IPS DF 19.7 (cell line): ENCODE measurements around the gene HOXD1.

Experiments
- DNase-seq: peaks from one replicate; pipeline ENCODE4 v3.0.0-alpha.2; 2013; ENCODE audit warnings: low read depth, low spot score

The HOXD1 gene

GRCh38 chr2:176165370-176166050, 23.0 kb upstream of the HOXD1 start:
- DNase-seq = no peak

- DNase-seq = no peak
Measured at GRCh38 chr2:176166272-176166671, 22.2 kb upstream of the HOXD1 start.

- DNase-seq = no peak
Measured at GRCh38 chr2:176167398-176167797, 21.1 kb upstream of the HOXD1 start.

- DNase-seq = no peak
Measured at GRCh38 chr2:176169181-176169580, 19.3 kb upstream of the HOXD1 start.

- no peak for DNase-seq
Measured at GRCh38 chr2:176169711-176170110, 18.8 kb upstream of the HOXD1 start.

- DNase-seq = no peak
Measured at GRCh38 chr2:176170602-176171305, 17.7 kb upstream of the HOXD1 start.

GRCh38 chr2:176171351-176172006, 17.0 kb upstream of the HOXD1 start:
- no peak for DNase-seq

GRCh38 chr2:176172007-176172894, 16.2 kb upstream of the HOXD1 start:
- DNase-seq = no peak

GRCh38 chr2:176172895-176173566, 15.4 kb upstream of the HOXD1 start:
- DNase-seq = no peak

- DNase-seq = no peak
Measured at GRCh38 chr2:176173567-176174381, 14.7 kb upstream of the HOXD1 start.

GRCh38 chr2:176174382-176174823, 14.1 kb upstream of the HOXD1 start:
- DNase-seq = no peak

- DNase-seq = no peak
Measured at GRCh38 chr2:176174824-176175708, 13.4 kb upstream of the HOXD1 start.

- no peak for DNase-seq
Measured at GRCh38 chr2:176175709-176176607, 12.5 kb upstream of the HOXD1 start.

- no peak for DNase-seq
Measured at GRCh38 chr2:176177580-176178037, 10.9 kb upstream of the HOXD1 start.

- DNase-seq = no peak
Measured at GRCh38 chr2:176178038-176178756, 10.3 kb upstream of the HOXD1 start.

GRCh38 chr2:176178757-176179295, 9.6 kb upstream of the HOXD1 start:
- DNase-seq = no peak

- DNase-seq = no peak
Measured at GRCh38 chr2:176181551-176181950, 6.9 kb upstream of the HOXD1 start.
